ENCODE measurements around the gene ANP32B.

The ANP32B gene

DNA sequence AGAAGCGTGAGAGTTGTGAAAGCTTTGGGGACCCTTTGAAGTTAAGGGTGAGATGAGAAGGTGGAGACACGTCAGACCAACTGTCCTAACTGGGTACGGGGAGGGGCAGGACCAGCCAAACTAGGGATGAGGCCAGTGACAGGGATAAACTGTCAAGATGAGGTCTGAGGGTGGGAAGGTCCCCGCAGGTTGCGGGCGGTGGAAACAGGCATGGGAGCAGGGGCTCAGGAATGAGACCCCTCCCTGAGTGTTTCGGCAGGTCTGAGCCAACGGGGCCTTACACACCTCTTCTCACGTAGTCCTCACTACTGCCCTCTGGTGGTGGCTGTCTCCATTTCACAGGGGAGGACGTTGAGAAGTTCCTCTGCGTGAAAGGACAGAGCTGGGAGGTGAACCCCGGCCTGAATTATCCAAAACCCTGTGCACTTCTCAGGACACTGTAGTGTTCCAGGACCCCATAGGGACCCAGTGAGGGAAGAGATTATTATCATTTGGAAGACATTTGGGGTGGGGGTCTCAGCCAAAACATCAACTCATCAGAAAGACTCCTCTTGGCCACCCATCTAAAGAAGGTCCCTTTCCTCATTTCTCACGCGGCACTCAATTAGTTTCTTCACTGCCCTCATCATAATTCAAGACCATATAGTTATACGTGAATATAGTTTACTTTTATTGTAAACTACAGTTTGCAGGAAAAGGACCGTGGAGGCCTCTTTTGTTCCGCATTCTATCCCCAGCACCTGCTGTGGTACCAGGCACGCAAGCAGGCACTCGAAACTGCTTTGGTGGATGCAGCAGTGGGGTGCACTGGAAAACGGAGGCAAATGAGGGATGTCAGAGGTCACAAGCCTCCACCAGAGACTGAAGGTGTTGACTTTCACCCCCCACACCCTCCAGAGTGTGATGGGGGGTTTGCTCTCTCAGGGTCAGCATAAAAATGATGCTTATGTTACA lies 51.7 kb downstream of the ANP32B start:
- DNase-seq, result no peak

DNA sequence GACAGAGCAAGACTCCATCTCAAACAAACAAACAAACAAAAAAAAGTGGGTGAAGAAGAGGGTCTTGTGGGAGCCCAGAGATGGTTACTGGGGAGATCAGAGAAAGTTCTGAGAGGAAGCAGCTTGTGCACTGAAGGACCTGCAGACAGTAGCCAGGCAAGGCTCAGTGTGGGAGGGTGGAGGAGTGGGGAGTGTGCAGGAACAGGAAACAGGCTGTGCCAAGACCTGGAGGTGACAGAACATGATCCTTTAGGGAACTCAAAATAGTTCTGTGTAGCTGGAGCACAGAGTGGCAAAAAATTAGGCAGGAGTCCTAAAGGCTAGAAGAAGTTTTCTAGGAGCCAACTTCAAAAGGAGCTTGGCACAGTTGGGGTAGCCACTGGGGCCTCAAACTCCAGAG lies 54.2 kb downstream of the ANP32B start:
- DNase-seq, result no peak

DNA sequence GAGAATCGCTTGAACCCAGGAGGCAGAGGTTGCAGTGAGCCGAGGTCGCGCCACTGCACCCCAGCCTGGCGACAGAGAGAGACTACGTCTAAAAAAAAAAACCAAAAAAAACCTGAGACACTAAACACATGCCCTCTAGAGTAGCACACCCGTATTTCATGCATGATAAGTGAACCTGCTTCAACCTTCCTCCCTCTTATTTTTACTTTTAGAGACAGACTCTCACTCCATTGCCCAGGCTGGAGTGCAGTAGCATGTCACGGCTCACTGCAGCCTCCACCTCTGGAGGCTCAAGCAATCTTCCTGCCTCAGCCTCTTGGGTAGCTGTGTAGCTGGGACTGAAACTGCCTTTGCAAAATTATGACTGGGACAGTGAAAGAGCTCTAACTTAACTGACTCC lies 55.8 kb downstream of the ANP32B start:
- DNase-seq, result no peak

DNA sequence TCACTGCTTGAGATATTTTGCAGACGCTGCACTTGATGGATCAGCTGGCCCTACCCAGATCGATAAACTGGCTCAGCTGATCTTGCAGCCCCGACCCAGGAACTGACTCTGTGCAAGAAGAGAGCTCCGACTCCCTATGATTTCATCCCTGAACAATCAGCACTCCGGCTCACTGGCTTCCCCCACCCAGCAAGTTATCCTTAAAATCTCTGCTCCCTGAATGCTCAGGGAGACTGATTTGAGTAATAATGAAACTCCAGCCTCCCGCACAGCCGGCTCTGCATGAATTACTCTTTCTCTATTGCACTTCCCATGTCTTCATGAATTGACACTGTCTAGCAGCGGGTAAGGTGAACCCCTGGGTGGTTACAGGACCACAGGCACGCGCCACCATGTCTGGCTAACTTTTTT lies 56.5 kb downstream of the ANP32B start:
- DNase-seq, result no peak

DNA sequence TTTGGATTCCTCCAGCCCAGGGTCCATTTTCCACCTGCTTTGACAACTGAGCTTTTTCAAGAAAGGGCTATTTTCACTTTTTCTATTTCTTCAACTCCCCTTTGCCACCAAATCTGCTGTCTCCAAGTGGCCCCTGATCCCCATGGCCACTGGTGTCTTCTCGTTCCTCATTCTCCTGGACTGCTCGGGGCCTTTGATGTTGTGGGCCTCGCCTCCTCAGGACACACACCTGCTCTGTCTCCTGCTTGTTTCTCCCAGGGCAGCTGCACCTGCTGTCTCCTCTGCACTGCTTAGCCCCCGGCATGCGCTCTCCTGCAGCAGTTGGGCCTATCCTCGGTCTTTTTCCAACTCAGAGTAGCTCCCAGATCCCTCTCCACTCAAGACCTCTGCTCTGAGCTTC lies 57.1 kb downstream of the ANP32B start:
- no peak for DNase-seq

DNA sequence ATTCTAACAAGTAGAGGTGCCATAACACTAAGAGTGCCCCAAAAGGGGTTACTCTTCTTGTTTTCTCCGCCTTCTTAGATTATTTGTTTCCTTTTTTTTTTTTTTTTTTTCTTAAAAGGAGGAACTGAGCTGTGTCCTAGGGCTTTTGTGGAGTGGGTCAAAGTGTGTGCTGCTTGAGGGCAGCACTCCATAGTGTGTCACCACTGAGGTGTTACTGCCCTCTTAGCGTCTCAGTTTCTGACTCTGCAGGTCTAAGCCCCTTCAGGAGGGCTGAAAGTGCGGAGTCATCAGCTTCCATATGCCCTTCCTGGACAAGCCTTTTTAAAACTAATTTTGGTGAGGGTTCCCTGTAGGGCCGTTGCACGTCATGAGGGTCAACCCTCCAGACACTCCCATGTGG lies 60.8 kb downstream of the ANP32B start:
- DNase-seq, result no peak

DNA sequence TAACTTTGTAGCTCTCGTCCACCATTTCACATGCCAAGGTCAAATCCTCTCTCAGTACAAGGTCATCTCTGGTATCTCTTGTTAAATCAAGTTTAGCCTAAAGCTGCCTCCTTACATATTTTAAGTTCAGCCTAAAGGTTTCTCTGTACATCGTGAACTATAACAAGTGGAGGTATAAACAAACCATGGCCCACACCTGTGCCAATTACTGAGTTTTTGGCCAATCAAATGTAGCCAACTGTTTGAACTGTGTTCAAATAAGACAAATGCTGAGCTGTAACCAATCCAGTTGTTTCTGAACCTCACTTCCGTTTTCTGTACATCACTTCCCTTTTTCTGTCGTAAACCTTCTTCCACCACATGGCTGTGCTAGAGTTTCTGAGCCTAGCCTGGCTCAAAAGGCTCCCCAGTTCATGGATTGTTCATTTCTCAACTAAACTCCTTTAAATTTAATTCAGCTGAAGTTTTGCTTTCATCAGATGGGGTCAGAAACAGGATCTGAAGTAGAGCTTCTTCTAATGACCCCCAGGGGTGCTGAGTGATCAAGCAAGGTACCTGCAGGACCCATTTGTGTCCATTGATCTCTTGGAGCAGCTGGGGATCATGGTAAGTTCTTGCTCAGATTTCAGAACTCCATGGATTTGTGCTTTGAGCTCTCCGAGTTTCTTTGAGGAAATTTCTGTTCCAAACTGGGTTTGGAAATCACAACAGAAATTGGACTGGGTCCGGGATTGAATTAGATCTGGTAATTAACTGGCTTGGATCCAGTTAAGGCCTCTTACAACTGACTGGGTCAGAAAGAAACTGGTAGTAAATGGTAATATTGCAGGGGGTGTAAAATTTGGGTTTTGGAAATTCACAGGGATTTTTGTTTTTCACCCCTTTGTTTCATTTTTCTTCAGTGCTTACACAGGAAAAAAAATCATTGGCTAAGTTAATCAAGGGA lies 62.4 kb downstream of the ANP32B start:
- DNase-seq, result peak; percentile 3

DNA sequence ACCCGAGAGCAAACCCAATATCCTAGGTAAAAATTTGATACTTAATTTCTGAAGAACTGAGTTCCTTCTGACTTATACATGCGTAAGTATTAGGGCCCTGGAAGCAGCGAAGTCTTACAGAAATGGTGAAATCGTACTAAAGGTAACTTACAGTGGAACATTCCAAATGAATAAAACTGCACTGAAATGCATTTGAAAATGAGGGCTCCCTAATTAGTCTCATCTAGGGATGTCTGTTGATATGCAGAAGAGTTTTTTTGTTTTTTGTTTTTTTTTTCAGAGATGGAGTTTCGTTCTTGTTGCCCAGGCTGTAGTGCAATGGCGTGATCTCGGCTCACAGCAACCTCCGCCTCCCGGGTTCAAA lies 63.0 kb downstream of the ANP32B start:
- DNase-seq, result no peak

DNA sequence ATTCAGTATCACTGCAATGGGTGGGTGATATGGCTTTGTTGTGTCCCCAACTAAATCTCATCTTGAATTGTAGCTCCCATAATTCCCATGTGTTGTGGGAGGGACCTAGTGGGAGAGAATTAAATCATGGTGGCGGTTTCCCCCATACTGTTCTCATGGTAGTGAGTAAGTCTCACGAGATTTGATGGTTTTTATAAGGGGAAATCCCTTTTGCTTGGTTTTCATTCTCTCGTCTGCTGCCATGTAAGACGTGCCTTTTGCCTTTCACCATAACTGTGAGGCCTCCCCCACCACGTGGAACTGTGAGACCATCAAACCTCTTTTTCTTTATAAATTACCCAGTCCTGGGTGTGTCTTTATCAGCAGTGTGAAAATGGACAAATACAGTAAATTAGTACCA lies 63.9 kb downstream of the ANP32B start:
- DNase-seq, result no peak

DNA sequence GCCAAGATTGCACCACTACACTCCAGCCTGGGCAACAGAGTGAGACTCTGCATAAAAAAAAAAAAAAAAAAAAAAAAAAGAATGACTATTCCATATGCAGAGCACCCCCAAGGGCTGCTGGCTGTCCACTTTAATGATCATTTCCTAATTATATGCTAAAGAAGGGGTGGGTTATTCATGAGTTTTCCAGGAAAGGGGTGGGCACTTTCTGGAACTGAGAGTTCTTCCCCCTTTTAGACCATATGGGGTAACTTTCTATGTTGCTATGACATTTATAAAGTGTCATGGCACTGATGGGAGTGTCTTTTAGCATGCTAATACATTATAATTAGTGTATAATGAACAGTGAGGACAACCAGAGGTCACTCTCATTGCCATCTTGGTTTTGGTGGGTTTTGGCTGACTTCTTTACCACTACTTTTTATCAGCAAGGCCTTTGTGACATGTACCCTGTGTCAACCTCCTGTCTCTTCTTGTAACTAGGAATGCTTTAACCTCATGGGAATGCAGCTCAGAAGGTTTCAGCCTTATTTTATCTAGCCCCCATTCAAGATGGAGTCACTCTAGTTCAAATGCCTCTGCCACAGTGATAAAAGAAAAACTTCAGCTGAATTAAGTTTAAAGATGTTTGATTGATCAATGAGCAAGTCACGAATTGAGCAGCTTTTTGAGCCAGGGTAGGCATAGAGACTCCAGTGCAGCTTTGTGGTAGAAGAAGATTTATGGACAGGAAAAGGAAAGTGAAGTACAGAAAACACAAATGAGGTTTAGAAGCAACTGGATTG lies 66.3 kb downstream of the ANP32B start:
- no peak for DNase-seq

DNA sequence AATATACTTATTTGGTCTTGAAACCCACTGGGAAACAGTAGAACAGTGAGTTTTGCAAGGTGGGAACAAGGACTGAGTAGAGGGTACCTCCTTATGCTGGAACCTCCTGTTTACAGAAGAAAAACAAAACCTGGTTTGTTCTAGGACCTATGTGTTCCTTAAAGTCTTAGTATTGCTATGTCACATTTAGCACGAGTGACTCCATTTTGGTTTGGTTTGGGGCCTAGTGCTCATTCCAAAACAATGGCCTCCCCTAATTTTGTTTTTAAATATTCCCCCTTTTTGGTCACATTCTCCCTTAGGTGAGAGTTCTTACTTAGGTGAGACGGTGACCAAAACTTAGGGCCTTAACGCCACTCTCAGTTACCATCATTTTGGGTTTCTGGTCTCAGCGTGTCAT lies 67.2 kb downstream of the ANP32B start:
- DNase-seq, result no peak

DNA sequence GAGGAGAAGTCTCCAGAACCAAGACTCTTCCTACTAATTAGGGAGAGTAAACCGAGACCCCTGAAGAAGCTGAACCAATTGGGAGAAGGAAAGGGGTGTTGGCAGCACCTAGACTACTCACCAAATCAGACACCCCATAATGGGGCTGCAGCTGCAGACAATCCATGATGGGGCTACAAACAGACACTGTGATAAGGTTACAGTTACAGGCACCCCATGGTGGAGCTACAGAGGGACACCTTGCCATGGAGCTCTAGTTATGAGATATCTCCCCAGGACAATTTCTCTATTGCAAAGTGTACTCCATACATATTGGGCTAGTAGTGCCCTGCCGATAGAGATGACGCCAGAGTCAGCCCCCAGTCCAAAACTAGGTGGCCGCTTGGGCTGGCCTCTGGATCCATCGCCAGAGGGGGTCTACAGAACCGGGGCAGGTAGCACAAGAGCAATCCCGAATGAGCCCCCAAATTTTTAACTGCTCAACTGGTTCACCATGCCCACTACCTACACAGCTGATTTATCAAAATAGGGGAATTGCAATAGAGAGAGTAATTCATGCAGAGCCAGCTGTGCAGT lies 71.3 kb downstream of the ANP32B start:
- no peak for DNase-seq

DNA sequence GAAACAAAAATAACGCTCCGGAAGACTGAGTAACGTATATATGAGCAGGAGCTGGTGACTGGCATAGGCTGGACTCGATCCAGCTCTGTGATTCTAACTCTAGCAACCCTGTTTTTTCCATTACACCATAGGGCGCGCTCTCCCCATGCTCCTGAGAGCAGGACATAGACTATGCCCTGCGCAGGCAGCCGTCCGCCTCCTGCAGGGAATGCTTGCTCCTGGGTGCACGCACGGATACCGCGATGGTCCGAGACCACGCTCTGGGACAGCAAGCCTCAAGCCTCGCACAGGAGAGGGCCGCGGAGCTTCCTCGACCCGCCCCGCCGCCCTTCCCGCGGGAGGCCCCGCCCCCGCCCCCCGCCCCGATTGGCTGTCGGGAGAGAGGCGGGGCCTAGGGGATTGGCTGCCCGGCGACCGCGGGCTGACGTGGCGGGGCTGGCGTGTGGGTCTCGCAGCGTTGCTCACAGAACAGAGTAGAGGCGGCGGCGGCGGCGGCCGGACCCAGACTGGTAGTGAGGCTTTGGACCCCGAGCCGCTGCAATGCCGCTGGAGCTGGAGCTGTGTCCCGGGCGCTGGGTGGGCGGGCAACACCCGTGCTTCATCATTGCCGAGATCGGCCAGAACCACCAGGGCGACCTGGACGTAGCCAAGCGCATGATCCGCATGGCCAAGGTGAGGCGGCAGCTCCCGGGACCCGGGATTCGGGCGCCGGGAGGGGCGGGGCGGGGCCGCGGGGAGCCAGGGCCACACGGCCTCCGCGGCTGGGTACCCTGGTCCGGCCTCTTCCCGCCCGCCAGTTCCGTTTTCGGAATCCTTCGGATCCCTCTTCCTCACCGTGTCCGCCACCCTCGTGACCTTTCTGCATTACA lies 73.4 kb downstream of the ANP32B start, which contains the start of gene NANS:
TSS of gene NANS (plus strand) at position 464 of the 869 bp plus-strand sequence. CDS start at position 541, 77 bp downstream.
- peak; percentile 78 for DNase-seq

DNA sequence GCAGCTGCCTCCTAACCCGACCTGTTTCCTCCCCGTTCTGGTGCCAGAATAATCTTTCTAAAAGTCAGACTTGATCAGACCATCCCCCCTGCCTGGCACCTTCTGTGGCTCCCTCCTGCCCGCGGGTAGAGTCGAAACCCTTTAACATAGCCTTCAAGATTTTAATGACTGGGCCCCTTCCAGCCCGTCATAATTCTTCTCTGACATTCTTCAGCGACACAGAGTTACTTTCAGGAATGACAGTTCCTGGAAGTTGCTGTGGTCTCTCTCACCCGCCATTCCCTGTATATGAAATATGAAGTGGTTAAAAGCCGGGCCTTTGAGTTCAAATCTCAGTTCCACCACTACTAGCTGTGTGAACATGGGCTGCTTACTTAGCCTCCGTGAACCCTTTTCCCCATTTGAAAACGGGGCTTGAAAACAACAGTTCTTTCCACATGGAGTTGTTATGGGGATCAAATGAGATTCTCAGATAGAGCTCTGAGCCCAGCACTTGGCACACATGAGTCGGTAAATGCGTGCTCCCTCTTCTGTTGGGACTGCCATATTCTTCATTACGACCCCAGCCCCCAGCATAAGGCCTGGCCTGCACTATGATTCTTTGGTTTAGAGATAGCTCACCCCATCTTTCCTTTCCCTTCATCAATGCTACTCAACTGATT lies 74.1 kb downstream of the ANP32B start:
- DNase-seq, result no peak

DNA sequence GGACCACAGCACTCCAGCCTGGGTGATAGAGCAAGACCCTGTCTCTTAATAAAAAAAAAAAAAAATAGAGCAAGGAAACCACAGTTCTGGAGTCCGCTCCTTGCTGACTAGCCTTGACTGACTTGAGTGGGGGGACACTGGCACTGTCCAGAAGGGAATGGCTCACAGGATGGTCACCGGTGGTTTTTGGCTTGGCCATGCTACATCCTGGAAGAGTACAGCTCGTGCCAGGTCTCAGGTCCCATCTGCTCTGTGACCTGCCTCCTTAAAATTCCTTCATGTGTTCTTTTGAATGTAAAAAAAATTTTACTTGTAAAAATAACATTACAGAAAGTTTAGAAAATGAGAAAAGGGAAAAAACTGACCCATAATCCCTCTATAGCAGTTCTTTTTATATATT lies 79.0 kb downstream of the ANP32B start:
- no peak for DNase-seq

DNA sequence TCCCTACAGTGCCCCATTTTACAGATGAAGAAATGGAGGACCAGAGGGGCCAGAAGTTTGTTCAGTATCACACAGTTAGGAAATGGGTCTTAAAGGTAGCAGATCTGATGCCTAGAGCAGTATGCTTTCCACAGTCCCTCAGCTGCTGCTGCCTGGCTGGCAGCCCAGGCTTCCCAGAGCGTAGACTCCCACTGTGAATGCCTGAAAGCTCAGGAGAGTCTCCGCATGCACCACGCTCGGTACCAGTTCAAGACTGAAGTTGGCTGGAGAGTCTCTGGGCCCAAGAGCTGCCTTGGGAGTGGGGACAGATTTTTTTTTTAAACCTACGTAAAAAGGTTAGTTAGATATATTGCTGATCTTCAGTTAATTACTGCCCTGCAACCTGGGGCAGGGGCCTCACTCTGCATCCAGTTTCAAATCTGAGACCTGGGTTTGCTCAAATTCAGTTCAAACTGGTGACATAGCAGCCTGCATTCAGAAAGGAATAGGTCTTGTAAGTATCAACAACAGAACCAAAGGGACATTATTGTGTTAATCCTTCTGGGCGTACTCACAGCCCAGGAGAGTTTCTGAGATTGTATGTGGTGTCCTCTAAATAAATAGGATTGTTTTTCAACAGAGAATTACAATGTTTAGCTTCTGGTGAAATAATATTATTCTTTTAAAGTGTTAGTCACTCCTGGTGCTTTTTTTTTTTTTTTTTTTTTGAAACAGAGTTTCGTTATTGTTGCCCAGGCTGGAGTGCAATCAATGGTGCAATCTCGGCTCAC lies 81.7 kb downstream of the ANP32B start:
- no peak for DNase-seq

All from NCI-H446 treated with DMSO at 0.1 percent for 48 hours (cell line).